Renal cortical epithelial cell (primary cell): ENCODE results near the gene ST7L. TPM values are rescaled to one million over a fixed set of nuclear protein-coding genes. Genes with fewer than 3 reads are reported as not detected.

Source experiments
- DNase-seq: peaks from one replicate; pipeline ENCODE4 v3.0.0-alpha.2; 2011; ENCODE audit warnings: low read depth
- total RNA-seq: library from RNA; depleted of rRNA; stranded (reverse); fragments of >200 nt; gene quantifications from 2 replicates; pipeline ENCODE4 v1.2.3, GENCODE V29; 2014

Gene ST7L
- total RNA-seq, 1 donor from 2014 or later, result 14.8 TPM

DNA sequence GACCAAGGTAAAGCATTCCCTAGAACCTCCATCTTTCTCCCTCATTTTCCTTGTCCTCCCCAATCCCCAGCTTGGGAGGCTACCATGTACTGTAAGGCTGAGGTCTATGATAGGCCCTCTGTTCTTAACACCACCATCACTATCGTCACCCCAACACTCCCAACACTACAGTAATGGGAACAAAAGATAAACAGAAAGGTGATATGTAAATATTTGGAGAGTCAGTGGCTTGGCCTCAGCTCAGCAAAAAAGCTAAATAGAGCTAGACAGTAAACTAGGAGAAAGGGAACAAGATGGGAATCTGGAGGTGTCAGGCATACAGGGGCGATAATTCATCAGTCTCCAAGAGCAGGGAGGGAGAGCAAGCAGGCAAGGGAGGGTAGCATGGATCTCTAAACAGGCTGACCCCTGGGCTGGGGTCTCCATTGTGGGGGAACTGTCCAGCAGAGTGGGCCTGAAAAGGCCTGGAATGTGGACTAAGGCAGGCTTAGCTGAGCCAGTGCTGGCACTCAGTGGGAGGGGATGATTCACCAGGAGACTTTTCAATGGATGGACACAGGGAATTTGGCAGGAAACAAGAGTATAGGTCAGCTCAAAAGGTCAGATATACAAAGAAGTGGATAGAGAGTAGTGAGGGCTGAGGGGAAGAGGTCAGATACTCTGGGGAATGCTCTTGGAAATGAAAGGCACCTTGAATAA lies 103.5 kb downstream of the ST7L start:
- DNase-seq, result peak; percentile 93

DNA sequence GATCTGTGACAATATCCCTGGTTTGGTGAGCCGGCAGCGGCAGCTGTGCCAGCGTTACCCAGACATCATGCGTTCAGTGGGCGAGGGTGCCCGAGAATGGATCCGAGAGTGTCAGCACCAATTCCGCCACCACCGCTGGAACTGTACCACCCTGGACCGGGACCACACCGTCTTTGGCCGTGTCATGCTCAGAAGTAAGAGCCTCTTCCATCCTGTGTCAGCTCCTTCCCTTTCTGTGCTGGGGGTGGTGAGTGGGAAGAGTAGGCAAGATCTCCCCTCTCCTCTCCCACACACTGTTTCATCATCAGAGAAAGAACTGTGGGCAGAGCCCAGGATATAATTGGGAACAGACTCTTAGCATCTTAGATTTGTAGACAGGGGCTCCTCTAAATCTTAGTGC lies 104.0 kb downstream of the ST7L start:
- no peak for DNase-seq

DNA sequence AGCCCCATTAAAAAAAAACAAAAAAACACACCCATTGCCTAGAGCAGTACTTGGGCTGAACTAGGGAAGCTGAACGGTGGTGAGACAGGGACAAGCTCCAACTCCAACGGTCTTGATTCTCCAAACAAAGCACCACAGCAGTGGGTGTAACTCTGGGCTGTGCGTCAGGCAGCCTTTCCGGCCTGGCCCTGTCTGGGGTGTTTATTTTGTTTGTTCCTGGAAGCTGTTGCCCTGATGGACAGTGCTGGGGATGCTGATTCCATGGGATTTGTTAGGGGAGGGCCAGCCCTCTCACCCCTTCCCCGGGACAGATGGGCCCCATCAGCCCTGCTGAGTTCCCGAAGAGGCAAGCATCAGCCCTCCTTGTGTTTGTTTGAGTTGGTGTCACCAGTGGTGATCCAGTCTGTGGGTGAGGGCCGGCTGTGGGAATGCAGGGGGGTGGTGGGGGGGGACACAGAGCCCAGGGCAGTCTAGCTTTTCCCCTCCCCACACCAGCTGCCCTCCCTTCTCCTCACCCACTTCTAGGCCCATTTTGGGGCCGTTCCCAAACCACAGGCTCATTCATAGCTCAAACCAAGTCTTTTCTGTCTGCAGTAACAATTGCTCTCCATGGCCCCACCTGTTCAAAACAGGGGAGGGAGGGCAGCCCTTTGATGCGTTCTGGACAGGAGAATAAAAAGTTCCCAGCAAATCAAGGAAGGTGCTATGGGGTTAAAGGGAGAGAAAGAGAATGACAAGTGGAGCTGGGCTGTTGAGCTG lies 105.7 kb downstream of the ST7L start:
- DNase-seq, result no peak

DNA sequence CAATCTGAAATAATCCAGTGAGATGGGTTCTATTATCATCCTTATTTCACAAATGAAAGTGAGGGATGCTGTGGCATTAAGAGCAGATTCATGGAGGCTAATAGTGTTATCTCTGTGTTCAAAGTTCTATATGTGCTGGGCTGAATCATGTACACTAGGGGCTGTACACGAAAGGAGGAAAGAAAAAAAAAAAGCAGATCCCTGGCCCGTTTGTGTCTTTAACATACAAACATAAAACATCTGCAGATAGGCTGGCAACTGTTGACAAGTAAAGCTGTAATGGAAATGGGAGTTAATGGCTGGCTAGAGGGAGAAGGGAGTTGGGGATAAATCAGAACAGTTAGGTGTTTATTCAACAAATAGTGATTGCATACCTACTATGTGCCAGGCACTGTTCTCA lies 107.0 kb downstream of the ST7L start:
- DNase-seq, result no peak

DNA sequence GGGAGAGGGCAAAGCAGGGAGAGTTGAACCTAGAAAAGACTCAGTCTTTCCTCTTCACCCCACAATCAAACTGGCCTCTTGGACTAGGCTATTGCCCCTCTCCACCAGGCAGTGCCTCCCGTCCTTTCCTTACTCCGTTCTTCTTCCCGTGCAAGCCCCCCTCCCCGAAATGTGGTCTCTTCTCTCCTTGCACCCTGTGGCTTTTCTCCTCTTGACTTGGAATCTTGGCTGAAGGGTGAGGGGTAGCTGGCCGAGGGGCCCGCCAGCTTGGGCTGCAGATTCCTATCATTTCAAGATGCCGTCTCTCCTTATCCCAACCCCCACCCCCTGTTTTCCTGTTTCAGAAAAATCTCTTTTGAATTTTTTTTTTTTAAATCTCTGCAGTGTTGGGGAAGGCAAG lies 108.6 kb downstream of the ST7L start:
- DNase-seq, result no peak

DNA sequence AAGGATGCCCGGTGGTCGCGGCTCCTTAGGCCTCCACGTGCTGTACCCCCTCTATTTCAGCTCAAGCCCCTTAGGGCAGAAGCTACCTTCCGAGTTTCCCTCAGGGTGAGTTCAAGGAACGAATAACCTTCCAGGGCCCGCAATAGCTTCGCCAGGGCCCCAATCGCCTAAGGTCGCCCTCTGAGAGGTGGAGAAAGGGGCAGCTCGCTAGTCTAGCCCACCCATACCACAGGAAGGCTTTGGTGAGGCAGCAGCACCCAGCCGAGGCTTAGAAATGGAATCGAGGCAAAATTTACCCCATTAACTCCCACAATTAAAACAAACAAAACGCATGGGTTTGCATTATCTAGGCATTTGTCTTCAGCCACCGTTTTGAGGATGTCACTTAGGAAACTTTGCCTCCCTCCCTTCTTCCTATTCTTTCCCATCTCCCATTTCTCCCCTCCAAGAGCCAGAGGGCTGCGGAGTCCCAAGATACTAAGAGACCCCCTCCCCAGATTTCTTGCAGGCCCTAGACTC lies 109.2 kb downstream of the ST7L start:
- no peak for DNase-seq

DNA sequence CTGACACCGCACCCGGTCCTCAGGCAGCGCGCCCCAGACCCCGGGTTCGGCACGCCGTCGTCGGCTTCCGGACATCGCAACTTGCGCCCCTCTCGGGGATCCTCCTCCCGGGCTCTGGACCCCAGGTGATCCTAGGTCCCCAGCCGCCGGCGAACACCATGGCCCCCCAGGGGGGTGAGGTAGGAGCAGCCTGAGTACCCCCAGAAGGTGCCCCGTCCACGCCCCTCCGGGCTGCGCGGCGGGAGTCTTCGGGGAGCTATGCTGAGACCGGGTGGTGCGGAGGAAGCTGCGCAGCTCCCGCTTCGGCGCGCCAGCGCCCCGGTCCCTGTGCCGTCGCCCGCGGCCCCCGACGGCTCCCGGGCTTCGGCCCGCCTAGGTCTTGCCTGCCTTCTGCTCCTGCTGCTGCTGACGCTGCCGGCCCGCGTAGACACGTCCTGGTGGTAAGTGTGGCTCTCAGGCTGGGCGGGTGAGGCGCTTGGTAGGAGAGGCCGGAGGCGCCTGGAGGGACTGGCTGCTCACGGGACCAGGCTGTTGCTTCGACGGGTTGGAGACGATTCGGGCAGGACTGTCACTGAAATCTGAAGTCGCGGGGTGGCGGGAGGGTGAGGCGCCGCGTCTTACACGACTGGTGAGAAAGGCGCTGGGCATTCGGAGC lies 109.8 kb downstream of the ST7L start:
- DNase-seq, result no peak

DNA sequence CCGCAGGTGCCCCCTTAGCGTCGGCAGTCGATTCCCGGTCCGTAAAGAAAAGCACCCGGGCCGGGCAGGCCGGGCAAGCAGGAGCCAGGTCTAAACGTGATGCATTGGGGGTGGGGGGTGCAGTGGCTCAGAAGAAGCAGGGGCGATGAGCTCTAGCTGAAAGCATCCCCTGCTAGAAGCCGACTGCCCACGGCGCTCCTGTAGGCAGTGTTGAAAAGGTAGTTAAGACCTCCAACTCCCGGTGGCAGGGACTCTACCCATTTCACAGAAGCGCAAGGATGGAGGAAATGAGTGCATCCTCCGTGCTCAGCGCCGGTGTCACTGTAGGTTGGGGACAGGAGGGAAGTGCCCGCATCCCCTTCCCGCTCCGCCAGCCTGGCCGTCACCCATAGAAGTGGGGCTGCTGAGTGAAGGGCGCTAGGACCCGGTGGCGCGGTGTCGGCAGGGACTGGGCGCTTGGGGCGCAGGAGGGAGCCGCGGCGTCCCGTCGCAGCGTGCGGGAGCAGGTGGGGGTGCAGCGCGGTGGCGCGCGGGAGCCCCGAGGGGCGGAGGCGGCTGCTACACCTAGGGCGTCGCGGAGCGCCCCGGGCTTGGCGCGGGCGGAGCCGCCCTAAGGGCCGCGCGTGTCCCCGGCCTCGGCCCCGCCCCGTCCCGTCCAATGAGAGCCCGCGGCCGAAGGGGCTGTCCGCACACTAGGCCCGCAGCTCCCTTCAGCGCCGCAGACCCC lies 110.5 kb downstream of the ST7L start, which contains the start of gene WNT2B:
WNT2B (plus strand) TSS at position 688 of the 727 bp plus-strand sequence. CDS start 298 bp downstream, outside the sequence.
- DNase-seq, result no peak

DNA sequence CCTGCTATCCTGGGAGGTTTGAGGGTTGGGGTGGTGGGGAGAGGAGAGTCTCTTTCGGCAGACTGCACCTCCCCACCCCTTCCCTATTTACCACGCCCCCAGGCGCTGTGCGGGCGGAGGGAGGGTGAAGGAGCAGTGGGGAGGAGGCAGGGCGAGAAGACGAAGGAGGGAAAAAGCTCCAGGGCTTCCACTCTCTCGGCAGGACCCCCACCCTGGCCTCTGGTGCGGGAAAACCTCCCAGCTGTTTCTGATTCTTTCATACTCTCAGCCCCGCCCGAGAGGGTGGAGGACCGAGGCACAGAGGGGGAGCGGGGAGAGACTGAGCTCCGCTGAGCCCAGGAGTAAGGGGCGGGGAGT lies 111.0 kb downstream of the ST7L start:
- no peak for DNase-seq

DNA sequence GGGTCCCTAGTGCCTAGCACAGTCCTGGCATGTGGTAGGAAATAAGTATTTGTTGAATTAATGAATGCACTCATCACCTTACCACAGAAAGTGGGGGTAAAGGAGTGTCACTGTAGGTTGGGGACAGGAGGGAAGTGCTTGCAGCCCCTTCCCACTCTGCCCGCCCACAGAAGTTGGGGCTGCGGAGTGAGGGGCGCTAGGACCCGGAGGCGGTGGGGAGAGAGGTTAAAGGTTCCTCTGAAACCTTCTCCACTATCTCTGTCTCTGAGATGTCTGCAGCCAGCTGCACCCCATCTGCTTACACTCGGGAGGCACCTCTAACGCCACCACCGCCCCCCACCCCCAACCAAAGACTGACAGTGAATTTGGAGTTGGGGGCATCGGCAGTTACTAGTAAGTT lies 111.6 kb downstream of the ST7L start:
- no peak for DNase-seq

DNA sequence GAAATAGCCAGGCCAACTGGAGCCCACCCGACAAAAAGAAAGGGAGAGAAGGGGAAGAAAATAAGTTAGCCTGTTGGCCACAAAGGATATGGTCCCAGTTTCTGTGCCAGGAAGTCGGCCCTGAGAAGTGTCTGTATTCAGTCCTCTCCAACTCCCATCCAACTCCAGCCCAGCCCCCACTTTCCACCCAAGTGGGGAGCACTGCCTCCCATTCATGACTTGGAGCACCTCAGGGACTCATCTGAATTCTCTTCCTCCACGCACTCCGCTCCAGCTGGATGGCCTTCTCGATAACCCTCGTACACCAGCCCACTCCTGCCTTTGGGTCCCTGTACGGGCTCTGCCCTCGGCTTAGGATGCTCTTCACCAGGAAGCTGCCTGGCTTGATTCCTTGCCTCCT lies 112.2 kb downstream of the ST7L start:
- no peak for DNase-seq

DNA sequence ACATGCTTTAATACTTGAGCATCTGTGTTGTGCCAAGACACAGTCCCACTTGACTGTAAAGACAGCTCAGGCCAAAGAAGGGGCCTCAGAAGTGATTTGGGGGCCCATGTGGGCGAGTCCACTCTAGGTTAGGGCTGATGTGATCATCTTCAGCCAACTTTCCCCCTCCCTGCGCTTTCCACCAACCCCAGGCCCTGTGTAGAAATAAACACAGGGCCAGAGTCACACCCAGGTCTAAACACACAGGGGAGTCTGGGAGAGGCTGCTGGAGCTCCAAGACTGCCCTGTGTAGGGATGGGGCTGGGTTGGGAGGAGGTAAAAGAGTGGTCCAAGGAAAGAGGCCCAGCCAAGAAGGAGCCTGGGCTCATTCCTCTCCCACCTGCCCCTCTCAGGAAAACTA lies 112.6 kb downstream of the ST7L start:
- no peak for DNase-seq

DNA sequence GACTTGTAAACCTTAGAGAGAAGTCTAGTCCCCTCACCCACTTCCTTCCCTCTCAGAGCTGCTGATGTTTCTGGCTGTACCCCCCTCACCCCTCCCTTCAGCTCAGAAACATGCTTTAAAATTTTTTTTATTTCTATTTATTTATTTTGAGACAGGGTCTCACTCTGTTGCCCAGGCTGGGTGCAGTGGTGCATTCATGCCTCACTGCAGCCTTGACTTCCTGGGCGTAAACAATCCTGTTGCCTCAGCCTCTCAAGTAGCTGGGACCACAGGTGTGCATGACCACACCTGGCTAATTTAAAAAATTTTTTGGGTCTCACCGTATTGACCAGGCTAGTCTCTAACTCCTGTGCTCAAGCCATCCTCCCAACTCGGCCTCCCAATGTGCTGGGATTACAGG lies 113.1 kb downstream of the ST7L start:
- no peak for DNase-seq

DNA sequence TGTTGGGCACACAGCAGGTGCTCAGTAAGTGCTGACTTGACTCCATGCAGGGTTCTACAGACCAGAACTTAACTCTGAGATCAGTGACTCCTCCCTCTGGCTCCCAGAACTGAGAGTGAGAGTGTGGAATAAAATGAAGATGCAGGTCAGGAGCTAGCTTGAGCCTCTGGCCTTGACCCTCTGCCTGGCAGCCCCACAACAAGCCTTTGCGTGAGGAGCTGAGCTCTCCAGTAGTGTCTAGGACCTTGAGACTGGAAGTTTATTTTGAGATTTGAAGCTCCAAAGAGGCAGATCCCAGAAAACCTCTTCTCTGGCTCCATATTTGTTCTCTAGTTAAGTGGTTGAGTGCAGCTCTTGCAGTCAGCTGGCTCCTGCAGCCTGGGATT lies 113.5 kb downstream of the ST7L start:
- no peak for DNase-seq

DNA sequence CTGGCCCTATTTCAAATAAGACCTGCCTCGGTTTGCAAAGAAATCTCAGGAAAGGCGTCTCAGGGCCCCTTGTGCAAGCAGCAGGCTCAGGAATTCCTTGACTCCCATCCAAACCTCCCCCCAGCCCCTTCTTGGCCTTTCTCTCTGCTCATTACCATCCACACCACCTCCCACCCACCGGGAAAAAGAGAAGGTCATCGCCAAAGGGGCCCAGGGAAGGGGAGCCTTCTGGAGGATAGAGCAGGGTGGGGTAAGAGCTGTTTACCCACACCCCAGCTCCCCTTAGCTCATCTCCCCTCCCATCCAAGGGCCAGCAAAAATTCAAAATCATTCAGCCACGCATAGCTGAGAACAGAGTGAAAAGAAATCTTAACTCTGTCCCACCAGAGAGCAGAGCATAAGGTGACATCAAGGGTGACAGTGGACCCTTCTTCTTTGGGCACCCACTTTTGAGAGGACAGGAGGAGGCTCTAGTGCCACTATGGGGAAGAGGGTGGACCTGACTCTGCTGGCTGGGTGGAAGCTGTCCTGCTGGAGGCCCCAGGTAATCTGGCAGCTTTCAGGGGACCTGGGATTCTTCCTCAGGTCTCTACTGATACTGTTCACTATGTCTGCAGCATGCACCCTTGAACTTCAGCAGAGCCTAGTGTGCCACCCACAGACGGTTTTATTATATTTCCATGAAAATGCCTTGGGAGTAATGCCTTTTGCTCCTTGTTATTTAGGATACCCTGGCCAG lies 114.1 kb downstream of the ST7L start:
- no peak for DNase-seq

DNA sequence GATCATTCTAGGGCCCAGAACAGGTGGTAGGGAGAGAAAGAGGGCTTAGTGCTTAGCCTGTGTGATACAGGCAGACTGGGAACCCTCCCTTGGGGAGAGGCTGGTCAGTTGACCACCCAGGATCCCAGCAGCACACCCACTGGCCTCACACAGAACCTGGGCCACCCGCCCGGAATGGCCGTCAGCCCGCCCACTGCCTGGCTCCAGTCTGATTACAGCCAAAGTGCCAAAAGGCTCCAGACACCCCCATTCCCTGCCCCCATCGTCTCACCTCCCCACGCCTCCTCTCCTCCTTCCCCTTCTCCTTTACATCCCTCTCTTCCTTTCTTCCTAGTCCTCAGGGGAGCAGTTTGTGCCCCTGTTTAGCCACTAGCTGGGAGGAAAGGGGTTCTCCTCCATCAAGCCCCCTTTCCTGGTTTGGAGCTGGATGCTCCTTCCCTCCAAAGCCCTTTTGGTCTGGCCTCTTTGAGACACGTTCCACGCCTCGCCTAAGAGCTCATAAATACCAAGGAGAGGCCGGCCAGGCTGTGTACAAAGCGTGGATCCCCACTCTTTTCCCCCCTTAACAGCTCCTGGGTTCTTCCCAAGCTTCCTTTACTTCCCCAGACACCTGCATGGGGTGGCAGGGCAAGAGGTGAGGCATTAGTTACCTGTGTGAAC lies 114.8 kb downstream of the ST7L start:
- no peak for DNase-seq

DNA sequence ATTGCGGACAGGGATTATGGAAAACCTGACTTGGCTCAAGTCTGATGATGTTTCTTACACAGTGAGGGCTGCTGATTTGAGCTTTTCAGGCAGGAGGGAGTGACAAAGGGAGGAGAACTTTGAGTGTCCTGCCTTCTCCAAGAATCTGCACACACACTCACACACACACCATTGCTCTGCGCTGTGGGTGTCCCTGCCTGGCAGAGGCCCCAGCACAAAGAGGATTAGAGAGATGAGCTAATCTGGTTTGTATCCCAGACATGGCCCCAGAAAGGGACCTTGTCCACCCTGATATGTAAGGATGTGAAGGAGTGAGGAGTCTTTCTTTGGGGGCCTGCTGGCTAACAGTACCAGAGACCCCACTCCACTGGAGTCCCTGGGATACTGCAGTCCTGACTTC lies 116.1 kb downstream of the ST7L start:
- no peak for DNase-seq

DNA sequence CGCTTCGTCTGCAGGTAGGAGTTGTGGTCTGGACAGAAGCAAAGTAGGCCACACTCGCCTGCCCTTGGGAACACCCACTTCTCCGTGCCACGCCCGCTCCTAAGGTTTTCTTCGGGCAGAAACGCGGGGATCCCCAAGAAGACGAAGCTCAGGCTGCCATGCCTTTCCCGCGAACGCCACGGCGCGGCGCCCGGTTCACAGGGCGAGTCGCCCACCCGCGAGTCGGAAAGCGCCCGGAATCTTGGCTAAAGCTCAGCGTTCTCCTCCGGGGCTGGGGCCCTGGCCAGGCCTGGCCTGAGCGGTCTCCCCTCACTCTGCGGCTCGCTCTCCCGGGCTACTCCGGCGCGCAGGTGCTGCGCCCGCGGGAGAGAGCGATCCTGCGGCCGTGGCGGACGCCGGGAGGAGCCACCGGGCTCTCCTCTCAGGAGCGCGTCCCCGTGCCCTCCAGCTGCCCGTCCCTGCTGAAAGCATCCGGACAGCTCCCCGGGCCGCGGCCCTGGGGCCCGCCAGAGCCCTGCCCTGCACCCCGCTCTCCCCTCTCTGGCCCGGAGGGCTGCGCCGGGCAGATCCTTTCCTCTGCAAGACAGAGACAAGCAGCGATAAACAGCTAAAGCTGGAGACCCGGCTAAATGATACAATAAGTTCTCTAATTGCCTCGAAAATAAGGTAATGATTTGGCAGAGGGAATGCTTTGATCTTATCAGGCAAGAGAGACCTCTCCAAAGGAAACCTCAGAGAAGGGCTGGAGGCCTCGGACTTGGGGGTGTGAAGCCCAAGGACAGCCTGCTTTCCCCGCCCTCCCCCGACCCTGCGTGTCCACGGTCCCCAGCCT lies 116.9 kb downstream of the ST7L start:
- peak; percentile 36 for DNase-seq

DNA sequence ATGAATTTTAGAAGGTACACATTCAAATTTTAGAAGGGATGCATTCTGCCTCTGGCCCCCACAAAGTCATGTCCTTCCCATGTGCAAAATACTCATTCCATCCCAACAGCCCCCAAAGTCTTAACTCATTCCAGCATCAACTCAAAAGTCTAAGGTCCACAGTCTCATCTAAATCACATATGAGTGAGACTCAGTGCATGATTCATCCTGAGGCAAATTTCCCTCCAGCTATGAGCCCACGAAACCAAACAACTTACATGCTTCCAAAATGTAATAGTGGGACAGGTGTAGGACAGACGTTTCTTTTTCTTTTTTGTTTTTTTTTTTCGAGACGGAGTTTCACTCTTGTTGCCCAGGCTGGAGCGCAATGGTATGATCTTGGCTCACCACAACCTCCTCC lies 122.7 kb downstream of the ST7L start:
- no peak for DNase-seq

DNA sequence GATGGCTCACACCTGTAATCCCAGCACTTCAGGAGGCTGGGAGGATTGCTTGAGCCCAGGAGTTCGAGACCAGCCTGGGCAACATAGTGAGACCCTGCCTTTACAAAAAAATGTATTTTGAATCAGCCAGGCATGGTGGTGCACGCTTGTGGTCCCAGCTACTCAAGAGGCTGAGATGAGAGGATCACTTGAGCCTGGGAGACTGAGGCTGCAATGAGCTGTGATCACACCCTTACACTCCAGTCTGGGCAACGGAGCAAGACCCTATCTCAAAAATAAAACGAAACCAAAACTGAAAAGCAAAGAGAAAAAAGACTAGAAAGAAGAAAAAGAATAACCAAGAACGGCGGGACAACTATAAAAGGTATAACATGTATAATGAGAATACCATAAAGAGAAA lies 125.6 kb downstream of the ST7L start:
- DNase-seq, result no peak
